ENCODE measurements around the gene WDR81. TPM values are rescaled to one million over a fixed set of nuclear protein-coding genes. Genes with fewer than 3 reads are reported as not detected.

WDR81 gene
- total and polyA plus RNA-seq, 8 donors: 9.3 to 56.5 (median 13.6) TPM

DNA sequence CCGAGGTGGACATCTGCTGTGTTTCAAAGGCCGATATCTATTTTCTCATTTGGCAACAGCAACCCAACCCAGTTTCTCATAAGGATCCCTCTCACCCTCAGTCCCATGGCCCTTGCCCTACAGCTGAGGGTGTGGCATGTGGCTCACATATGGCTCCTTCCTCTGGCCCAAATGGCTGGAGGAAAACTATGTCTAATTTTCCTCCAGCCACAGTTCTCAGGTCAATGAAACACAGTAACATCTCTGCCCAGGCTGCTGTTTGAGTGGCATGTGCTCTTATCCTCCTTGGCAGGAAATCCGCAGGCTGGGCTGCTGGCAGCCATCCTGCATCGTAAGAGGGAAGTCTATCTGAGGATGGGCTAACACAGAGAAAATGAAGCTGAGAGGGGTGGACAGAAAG, 61.4 kb downstream of the WDR81 start:
- Histone ChIP-seq H3K27me3 (no peaks in the 10 kb centered on the region), H3K4me1 (peaks cover 16 to 53% (median 36%) of the 10 kb centered on the region in 4 donors), H3K36me3 (peaks cover 4 to 43% (median 36%) of the 10 kb centered on the region in 4 donors), H3K27ac (peak overlapping the region; percentile 47 to 94 (median 84)), H3K9me3 (no peaks in the 10 kb centered on the region), H3K4me3 (no peak overlapping the region)
- no peak for TF ChIP-seq EP300 (IDR thresholded peaks at IDR 0.05)
- intact Hi-C loops (cut with DNase I; ENCODE audit: low total_unique reads): no loop called here
- WGBS, 5 donors: 68 to 78% (median 75%) methylated on average over 4 of the region's 4 CpGs
- DNase-seq: peak in 1 of 2 donors; percentile 5

- WGBS, 5 donors: 82 to 88% (median 86%) methylated on average over 7 of the region's 7 CpGs
- peak overlapping the region in 4 of 5 donors; percentile 81 to 94 (median 87) for H3K27ac ChIP-seq
- intact Hi-C loops (cut with DNase I; ENCODE audit: low total_unique reads): no loop called here
Measured at GRCh38 chr17:1786708-1787107, 62.2 kb downstream of the WDR81 start.

DNA sequence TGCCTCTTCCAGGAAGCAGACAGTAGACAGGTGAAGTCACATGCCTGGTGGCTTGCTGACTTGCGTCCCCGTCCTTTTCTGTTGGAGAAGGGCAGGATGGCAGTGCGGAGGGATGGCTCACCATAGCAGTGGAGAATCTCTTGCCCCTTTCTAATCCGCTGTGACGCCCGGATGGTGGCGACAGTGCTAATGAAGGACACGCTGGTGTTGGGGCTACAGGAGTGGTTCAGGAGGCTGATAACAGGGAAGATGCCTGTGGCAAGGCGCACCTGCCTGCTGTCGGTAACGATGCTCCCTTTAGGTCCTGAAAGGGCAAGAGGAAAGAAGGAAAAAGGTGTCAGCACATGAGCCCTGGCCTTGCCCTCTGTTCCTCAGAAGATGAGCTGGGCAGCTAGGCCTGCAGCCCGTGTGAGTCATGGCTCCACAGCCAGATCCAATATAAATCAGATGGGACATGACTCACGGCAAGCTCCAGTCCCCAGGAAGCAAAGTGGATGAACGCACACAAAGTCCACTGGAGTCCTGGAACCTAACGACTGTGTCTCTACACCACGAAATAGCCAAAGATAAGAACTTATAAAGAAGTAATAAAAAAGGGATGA, 62.9 kb downstream of the WDR81 start:
- no peak overlapping the region for H3K4me3 ChIP-seq
- 66 to 80% (median 72%) methylated on average over 16 of the region's 16 CpGs for WGBS, 5 donors
- peak overlapping the region; percentile 57 to 94 (median 84) for H3K27ac ChIP-seq
- no peaks in the 10 kb centered on the region for H3K27me3 ChIP-seq
- peaks cover 16 to 42% (median 28%) of the 10 kb centered on the region in 4 donors for H3K4me1 ChIP-seq
- H3K36me3 ChIP-seq: peaks cover 0 to 36% (median 32%) of the 10 kb centered on the region in 4 donors
- no peaks in the 10 kb centered on the region for H3K9me3 ChIP-seq
- intact Hi-C loops (cut with DNase I; ENCODE audit: low total_unique reads): no loop called here
- peak; percentile 43 to 51 for DNase-seq
- TF ChIP-seq POLR2AphosphoS5 (IDR thresholded peaks at IDR 0.05) (peak in 2 of 3 donors; percentile 55 to 77), EP300 (IDR thresholded peaks at IDR 0.05) (no peak)

More at GRCh38 chr17:1786708-1787107, 62.2 kb downstream of the WDR81 start:
- Histone ChIP-seq H3K4me3 (no peak overlapping the region), H3K9me3 (no peaks in the 10 kb centered on the region), H3K4me1 (peaks cover 16 to 47% (median 32%) of the 10 kb centered on the region in 4 donors), H3K36me3 (peaks cover 0 to 35% (median 30%) of the 10 kb centered on the region in 4 donors), H3K27me3 (no peaks in the 10 kb centered on the region)
- TF ChIP-seq EP300 (IDR thresholded peaks at IDR 0.05) (no peak), POLR2AphosphoS5 (IDR thresholded peaks at IDR 0.05) (peak in 1 of 3 donors; percentile 26)
- peak in 1 of 2 donors; percentile 7 for DNase-seq

Other genes starting within 250 kb of the WDR81 start
- 100 to 1,000 TPM in 3 of 5 donors, 10 to 100 TPM in 2; 74.2 to 158 (median 107) TPM for gene MYO1C, start 232.0 kb upstream of the WDR81 start, total RNA-seq
- 10 to 100 TPM; 45.2 to 61.3 (median 54.4) TPM for gene MYO1C, start 232.0 kb upstream of the WDR81 start, polyA plus RNA-seq
- 10 to 100 TPM; 38.0 to 97.6 (median 93.4) TPM for gene INPP5K, start 208.1 kb upstream of the WDR81 start, total RNA-seq
- 10 to 100 TPM; 22.9 to 27.1 (median 26.6) TPM for gene INPP5K, start 208.1 kb upstream of the WDR81 start, polyA plus RNA-seq
- 10 to 100 TPM; 12.1 to 61.7 (median 23.9) TPM for gene PITPNA, start 161.9 kb upstream of the WDR81 start, total RNA-seq
- 10 to 100 TPM; 19.5 to 27.0 (median 21.8) TPM for gene PITPNA, start 161.9 kb upstream of the WDR81 start, polyA plus RNA-seq
- 10 to 100 TPM in 2 of 5 donors, 1 to 10 TPM in 2, under 1 TPM in 1; 0.29 to 15.8 (median 6.5) TPM for gene SLC43A2, start 95.9 kb upstream of the WDR81 start, total RNA-seq
- 1 to 10 TPM; 1.8 to 5.9 (median 4.6) TPM for gene SLC43A2, start 95.9 kb upstream of the WDR81 start, polyA plus RNA-seq
- gene SCARF1, start 79.0 kb upstream of the WDR81 start, total RNA-seq: 100 to 1,000 TPM in 1 of 5 donors, 10 to 100 TPM in 2, 1 to 10 TPM in 2; 4.1 to 119 (median 53.1) TPM
- gene SCARF1, start 79.0 kb upstream of the WDR81 start, polyA plus RNA-seq: 1 to 10 TPM; 1.4 to 2.7 (median 2.0) TPM
- 100 to 1,000 TPM in 1 of 5 donors, 10 to 100 TPM in 3, 1 to 10 TPM in 1; 8.6 to 284 (median 39.1) TPM for gene RILP, start 74.8 kb upstream of the WDR81 start, total RNA-seq
- 10 to 100 TPM; 15.6 to 32.4 (median 19.2) TPM for gene RILP, start 74.8 kb upstream of the WDR81 start, polyA plus RNA-seq
- gene PRPF8, start 39.8 kb upstream of the WDR81 start, total RNA-seq: 100 to 1,000 TPM; 126 to 252 (median 201) TPM
- 10 to 100 TPM; 33.6 to 83.4 (median 38.4) TPM for gene PRPF8, start 39.8 kb upstream of the WDR81 start, polyA plus RNA-seq
- gene TLCD2, start 14.3 kb upstream of the WDR81 start, total RNA-seq: 1 to 10 TPM; 4.5 to 9.6 (median 8.1) TPM
- 1 to 10 TPM; 2.8 to 3.7 (median 3.1) TPM for gene TLCD2, start 14.3 kb upstream of the WDR81 start, polyA plus RNA-seq
- 1 to 10 TPM in 2 of 5 donors, under 1 TPM in 3; 0.45 to 4.1 (median 0.87) TPM for gene SERPINF2, start 18.2 kb downstream of the WDR81 start, total RNA-seq
- 1 to 10 TPM in 2 of 3 donors, under 1 TPM in 1; 0.92 to 5.2 (median 1.9) TPM for gene SERPINF2, start 18.2 kb downstream of the WDR81 start, polyA plus RNA-seq
- 100 to 1,000 TPM in 4 of 5 donors, 10 to 100 TPM in 1; 72.4 to 334 (median 186) TPM for gene SERPINF1, start 37.4 kb downstream of the WDR81 start, total RNA-seq
- 100 to 1,000 TPM in 1 of 3 donors, 10 to 100 TPM in 2; 45.5 to 126 (median 68.9) TPM for gene SERPINF1, start 37.4 kb downstream of the WDR81 start, polyA plus RNA-seq
- 10 to 100 TPM in 3 of 5 donors, 1 to 10 TPM in 2; 4.7 to 21.0 (median 12.1) TPM for gene SMYD4, start 105.2 kb downstream of the WDR81 start, total RNA-seq
- 1 to 10 TPM; 2.7 to 6.6 (median 3.8) TPM for gene SMYD4, start 105.2 kb downstream of the WDR81 start, polyA plus RNA-seq
- 10 to 100 TPM; 10.3 to 57.5 (median 27.7) TPM for gene RPA1, start 105.3 kb downstream of the WDR81 start, total RNA-seq
- gene RPA1, start 105.3 kb downstream of the WDR81 start, polyA plus RNA-seq: 10 to 100 TPM; 14.9 to 24.7 (median 22.9) TPM

Measured in stomach (tissue), 9 donors.